ENCODE results near the gene SIVA1. TPM values are rescaled to one million over a fixed set of nuclear protein-coding genes. Genes with fewer than 3 reads are reported as not detected.

The SIVA1 gene
- total RNA-seq, 1 experiment from 2014 or later, result 85.8 TPM

GRCh38 chr14:104792101-104792884 is 39.3 kb downstream of the SIVA1 start:
- H3K36me3 ChIP-seq (ENCODE audit: low read depth), result no peaks in the 10 kb centered on the region
- intact Hi-C loops (cut with micrococcal nuclease; ENCODE audit: unreplicated experiment), result no loop called here
- TF ChIP-seq CTCF (conservative IDR thresholded peaks at IDR 0.05), result no peak
- TF ChIP-seq EZH2 (IDR thresholded peaks at IDR 0.05; ENCODE audit: low read depth), result no peak
- peaks cover 43% of the 10 kb centered on the region for H3K79me2 ChIP-seq (ENCODE audit: low read depth)
- H3K4me3 ChIP-seq, result no peak overlapping the region
- no TSS peak for BruUV-seq (replicated peaks)
- H2AFZ ChIP-seq, result no peak overlapping the region
- POLR2A ChIA-PET (ENCODE audit: unreplicated experiment), result no interaction called here
- peaks cover 18% of the 10 kb centered on the region for H3K4me1 ChIP-seq (replicated peaks; ENCODE audit: insufficient read depth)
- CTCF ChIA-PET, result no interaction called here
- H4K20me1 ChIP-seq (ENCODE audit: insufficient read depth), result peaks cover 45% of the 10 kb centered on the region
- H3F3A ChIP-seq (ENCODE audit: insufficient read depth, low read depth), result peaks cover 15% of the 10 kb centered on the region; the same call in 1 of the 2 replicates
- H3K27me3 ChIP-seq (ENCODE audit: insufficient read depth, low read depth), result no peaks in the 10 kb centered on the region
- H3K9me2 ChIP-seq (ENCODE audit: insufficient read depth), result no peaks in the 10 kb centered on the region
- H3K27ac ChIP-seq, result no peak overlapping the region
- no peaks in the 10 kb centered on the region for H3K9me3 ChIP-seq (ENCODE audit: insufficient read depth, low read depth)
- H3K4me2 ChIP-seq, result no peak overlapping the region
- peak in 1 of 2 experiments; percentile 58 for DNase-seq

- peaks cover 41% of the 10 kb centered on the region for H4K20me1 ChIP-seq (ENCODE audit: insufficient read depth)
- BruUV-seq (replicated peaks), result no TSS peak
- ChIA-PET POLR2A (ENCODE audit: unreplicated experiment) (no interaction called here), CTCF (no interaction called here)
- intact Hi-C loops (cut with micrococcal nuclease; ENCODE audit: unreplicated experiment), result no loop called here
- H3K9me2 ChIP-seq (ENCODE audit: insufficient read depth), result no peaks in the 10 kb centered on the region
- TF ChIP-seq CTCF (conservative IDR thresholded peaks at IDR 0.05), result no peak
- TF ChIP-seq EZH2 (IDR thresholded peaks at IDR 0.05; ENCODE audit: low read depth), result no peak
- no peaks in the 10 kb centered on the region for H3K27me3 ChIP-seq (ENCODE audit: insufficient read depth, low read depth)
- H2AFZ ChIP-seq, result no peak overlapping the region
- no peak for DNase-seq
- H3K36me3 ChIP-seq (ENCODE audit: low read depth), result no peaks in the 10 kb centered on the region
- H3K27ac ChIP-seq, result no peak overlapping the region
- H3K4me3 ChIP-seq, result no peak overlapping the region
- H3K4me2 ChIP-seq, result peak overlapping the region; percentile 92; the same call in 1 of the 2 replicates
- no peaks in the 10 kb centered on the region for H3K9me3 ChIP-seq (ENCODE audit: insufficient read depth, low read depth)
- peaks cover 17% of the 10 kb centered on the region; the same call in 1 of the 2 replicates for H3F3A ChIP-seq (ENCODE audit: insufficient read depth, low read depth)
- H3K79me2 ChIP-seq (ENCODE audit: low read depth), result peaks cover 43% of the 10 kb centered on the region
- H3K4me1 ChIP-seq (replicated peaks; ENCODE audit: insufficient read depth), result peaks cover 18% of the 10 kb centered on the region
Measured at GRCh38 chr14:104792945-104793702, 40.2 kb downstream of the SIVA1 start.

- Histone ChIP-seq H3K4me2 (peak overlapping the region; percentile 92), H3K4me3 (peak overlapping the region; percentile 74; the same call in 1 of the 2 replicates), H4K20me1 (ENCODE audit: insufficient read depth) (peaks cover 40% of the 10 kb centered on the region), H2AFZ (no peak overlapping the region), H3F3A (ENCODE audit: insufficient read depth, low read depth) (peaks cover 17% of the 10 kb centered on the region; the same call in 1 of the 2 replicates), H3K4me1 (replicated peaks; ENCODE audit: insufficient read depth) (peaks cover 18% of the 10 kb centered on the region), H3K9me3 (ENCODE audit: insufficient read depth, low read depth) (no peaks in the 10 kb centered on the region), H3K36me3 (ENCODE audit: low read depth) (no peaks in the 10 kb centered on the region), H3K27ac (no peak overlapping the region), H3K27me3 (ENCODE audit: insufficient read depth, low read depth) (no peaks in the 10 kb centered on the region), H3K9me2 (ENCODE audit: insufficient read depth) (no peaks in the 10 kb centered on the region), H3K79me2 (ENCODE audit: low read depth) (peaks cover 43% of the 10 kb centered on the region)
- BruUV-seq (replicated peaks), result no TSS peak
- no peak for DNase-seq
- intact Hi-C loops (cut with micrococcal nuclease; ENCODE audit: unreplicated experiment), result no loop called here
- ChIA-PET POLR2A (ENCODE audit: unreplicated experiment) (no interaction called here), CTCF (no interaction called here)
- TF ChIP-seq CTCF (conservative IDR thresholded peaks at IDR 0.05) (no peak), EZH2 (IDR thresholded peaks at IDR 0.05; ENCODE audit: low read depth) (no peak)
Measured at GRCh38 chr14:104793703-104793959, 40.7 kb downstream of the SIVA1 start.
